ENCODE measurements around the gene OR10D3.

DNA sequence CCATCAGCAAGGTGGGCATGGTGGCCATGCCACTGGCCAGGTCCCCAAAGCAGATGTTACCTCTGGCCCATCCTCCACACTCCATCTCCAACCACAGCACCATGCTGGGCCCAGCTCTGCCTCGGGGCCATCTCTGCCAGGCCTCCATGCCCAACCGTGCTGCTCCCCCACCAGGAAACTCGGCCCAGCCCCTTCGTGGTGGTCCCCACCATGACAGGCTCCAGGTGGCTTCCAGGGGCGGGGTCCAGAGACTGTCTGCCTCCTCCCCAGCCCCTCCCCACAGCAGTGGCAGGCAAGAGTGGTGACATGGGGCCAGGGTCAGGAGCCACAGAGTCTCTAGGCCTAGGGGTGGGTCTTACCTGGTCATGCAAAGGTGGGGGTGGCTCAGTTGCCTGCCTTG is 27.3 kb downstream of the OR10D3 start:
- TF ChIP-seq, protein P1, sequence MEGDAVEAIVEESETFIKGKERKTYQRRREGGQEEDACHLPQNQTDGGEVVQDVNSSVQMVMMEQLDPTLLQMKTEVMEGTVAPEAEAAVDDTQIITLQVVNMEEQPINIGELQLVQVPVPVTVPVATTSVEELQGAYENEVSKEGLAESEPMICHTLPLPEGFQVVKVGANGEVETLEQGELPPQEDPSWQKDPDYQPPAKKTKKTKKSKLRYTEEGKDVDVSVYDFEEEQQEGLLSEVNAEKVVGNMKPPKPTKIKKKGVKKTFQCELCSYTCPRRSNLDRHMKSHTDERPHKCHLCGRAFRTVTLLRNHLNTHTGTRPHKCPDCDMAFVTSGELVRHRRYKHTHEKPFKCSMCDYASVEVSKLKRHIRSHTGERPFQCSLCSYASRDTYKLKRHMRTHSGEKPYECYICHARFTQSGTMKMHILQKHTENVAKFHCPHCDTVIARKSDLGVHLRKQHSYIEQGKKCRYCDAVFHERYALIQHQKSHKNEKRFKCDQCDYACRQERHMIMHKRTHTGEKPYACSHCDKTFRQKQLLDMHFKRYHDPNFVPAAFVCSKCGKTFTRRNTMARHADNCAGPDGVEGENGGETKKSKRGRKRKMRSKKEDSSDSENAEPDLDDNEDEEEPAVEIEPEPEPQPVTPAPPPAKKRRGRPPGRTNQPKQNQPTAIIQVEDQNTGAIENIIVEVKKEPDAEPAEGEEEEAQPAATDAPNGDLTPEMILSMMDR (conservative IDR thresholded peaks at IDR 0.05; ENCODE audit: low read length): no peak
- no peak for TF ChIP-seq EZH2phosphoT487 (IDR thresholded peaks at IDR 0.05; ENCODE audit: borderline replicate concordance)
